Uterus (tissue), 4 donors: ENCODE measurements around the gene PLEKHG7. TPM values are rescaled to one million over a fixed set of nuclear protein-coding genes. Genes with fewer than 3 reads are reported as not detected.
"Not testable (repeated sequence)": the region's sequence is repeated elsewhere in the genome, so short reads cannot be mapped to it uniquely, and the experiment has no call there.

Experiments
- DNase-seq, 2 donors: peaks; one replicate each; pipeline ENCODE4 v3.0.0-alpha.2; 2019 to 2020
- H3K27ac ChIP-seq, 2 donors: fragments of 200-600 bp; sonication (generic); 1 replicate in 1 of 2; 2 replicates in 1 of 2; pipeline ENCODE4 v1.5.1; 2016 to 2018
- H3K27me3 ChIP-seq, 2 donors: fragments of 200-600 bp; sonication (generic); one replicate each; pipeline ENCODE4 v1.5.1; 2018 to 2019; ENCODE audit warnings: control low read depth in 1 of 2
- H3K36me3 ChIP-seq, 2 donors: fragments of 200-600 bp; sonication (generic); one replicate each; pipeline ENCODE4 v1.5.1; 2019; ENCODE audit warnings: control low read depth in 1 of 2
- H3K4me1 ChIP-seq, 2 donors: fragments of 200-600 bp; sonication (generic); one replicate each; pipeline ENCODE4 v1.5.1; 2018 to 2019; ENCODE audit warnings: control low read depth in 1 of 2
- H3K4me3 ChIP-seq, 2 donors: fragments of 200-600 bp; sonication (generic); 1 replicate in 1 of 2; 2 replicates in 1 of 2; pipeline ENCODE4 v1.5.1; 2018 to 2019; ENCODE audit warnings: mild to moderate bottlenecking in 1 of 2
- H3K9me3 ChIP-seq, 2 donors: fragments of 200-600 bp; sonication (generic); one replicate each; pipeline ENCODE4 v1.5.1; 2019; ENCODE audit warnings: control low read depth in 1 of 2
- CTCF ChIP-seq, 4 experiments: fragments of 200-600 bp in 2 of 4; fragments of 450-650 bp in 2 of 4; sonication (generic) in 2 of 4; IDR thresholded peaks; one replicate each; pipeline ENCODE4 v1.5.1; 2016 to 2019; ENCODE audit warnings: antibody characterized with exemption in 4 of 4, mild to moderate bottlenecking in 2 of 4, moderate library complexity in 1 of 4
- POLR2A ChIP-seq, 2 donors: fragments of 450-650 bp; IDR thresholded peaks; one replicate each; pipeline ENCODE4 v1.6.1; 2016; ENCODE audit warnings: antibody characterized with exemption in 2 of 2, mild to moderate bottlenecking in 1 of 2, moderate library complexity in 1 of 2
- intact Hi-C: fragments of 100-400 bp; cut with DNase I; formaldehyde crosslinking; loops from one replicate; pipeline ENCODE4 v1.15.1; 2023; ENCODE audit warnings: low total_unique reads
- total RNA-seq, 4 donors: library from RNA; depleted of rRNA in 3 of 4; stranded (reverse); fragments of >200 nt in 3 of 4; gene quantifications; one replicate each; pipeline versions ENCODE4 v1.1.0 to v1.2.4, GENCODE V29; 2014 to 2023
- donor health status: DM: yes; HTN: yes; CAD: no.

PLEKHG7 gene
- total RNA-seq, 4 donors from 2014 or later = 0.26 to 1.5 TPM; not detected in 2

DNA sequence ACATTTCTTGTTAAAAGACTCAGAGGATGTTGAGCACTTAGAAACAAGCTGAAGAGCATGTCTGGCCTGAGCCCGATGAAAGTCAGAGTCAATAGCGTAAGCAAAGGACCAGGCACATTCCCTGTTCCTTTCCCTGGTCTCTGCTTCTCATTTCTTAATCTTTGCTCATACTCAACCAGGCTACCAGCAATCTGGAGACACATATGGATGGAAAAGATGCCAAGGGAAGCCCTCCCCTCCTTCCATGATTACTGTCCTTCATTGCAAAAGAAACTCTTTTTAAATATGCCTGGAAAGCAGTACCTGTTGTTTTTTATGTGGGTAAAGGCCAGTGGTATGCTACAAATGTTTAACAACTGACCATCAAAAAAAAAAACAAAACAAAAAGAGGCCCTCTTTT is 44.2 kb upstream of the PLEKHG7 start:
- H3K36me3 ChIP-seq = no peaks in the 10 kb centered on the region
- H3K27ac ChIP-seq = no peak overlapping the region
- DNase-seq = no peak
- no peaks in the 10 kb centered on the region for H3K27me3 ChIP-seq
- intact Hi-C loops = no loop called here
- H3K9me3 ChIP-seq = no peaks in the 10 kb centered on the region
- TF ChIP-seq CTCF (IDR thresholded peaks at IDR 0.05) (no peak), POLR2A (IDR thresholded peaks at IDR 0.05) (no peak)
- no peak overlapping the region for H3K4me3 ChIP-seq
- H3K4me1 ChIP-seq = no peaks in the 10 kb centered on the region

DNA sequence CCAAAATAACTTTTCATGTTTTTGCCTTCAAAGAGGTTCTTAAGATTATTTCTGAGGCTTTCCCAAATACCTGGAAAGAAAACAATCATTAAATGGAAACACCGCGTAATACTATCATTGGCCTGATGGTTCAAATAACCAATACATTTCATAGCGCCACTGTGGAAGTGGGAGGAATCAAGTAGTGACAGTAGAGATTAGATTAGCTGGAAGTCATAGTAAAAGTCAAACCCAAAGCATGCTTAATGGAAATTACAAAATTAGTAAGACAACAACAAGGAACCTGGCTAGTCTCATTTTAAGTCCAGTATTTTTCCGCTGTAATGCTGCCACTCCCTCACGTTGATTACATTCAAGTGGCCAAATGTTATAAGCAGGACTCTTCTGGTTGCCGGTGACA is 41.5 kb upstream of the PLEKHG7 start:
- no peaks in the 10 kb centered on the region for H3K36me3 ChIP-seq
- no peak overlapping the region for H3K27ac ChIP-seq
- intact Hi-C loops = no loop called here
- no peak overlapping the region for H3K4me3 ChIP-seq
- no peaks in the 10 kb centered on the region for H3K9me3 ChIP-seq
- TF ChIP-seq CTCF (IDR thresholded peaks at IDR 0.05) (no peak), POLR2A (IDR thresholded peaks at IDR 0.05) (no peak)
- DNase-seq = no peak
- no peaks in the 10 kb centered on the region for H3K4me1 ChIP-seq
- no peaks in the 10 kb centered on the region for H3K27me3 ChIP-seq

DNA sequence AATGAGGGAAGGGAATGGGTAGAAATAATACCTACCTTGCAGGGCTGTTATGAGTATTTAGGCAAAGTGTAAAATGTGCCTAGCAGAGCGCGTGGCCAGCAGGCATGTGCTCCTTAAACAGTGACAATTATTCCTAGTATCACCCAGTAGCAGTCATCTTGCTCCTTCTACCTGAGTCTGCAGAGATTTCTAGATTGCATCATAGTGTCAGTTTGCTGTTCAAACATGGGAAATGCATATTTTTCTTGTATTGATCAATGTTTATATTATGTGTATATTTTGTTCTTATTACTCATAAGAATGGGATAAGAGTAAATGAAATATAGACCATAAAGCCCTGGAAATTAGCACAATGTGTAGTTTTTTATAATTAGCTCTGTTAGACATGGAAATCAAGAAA is 37.3 kb upstream of the PLEKHG7 start:
- Histone ChIP-seq H3K36me3 (no peaks in the 10 kb centered on the region), H3K9me3 (no peaks in the 10 kb centered on the region), H3K4me1 (no peaks in the 10 kb centered on the region), H3K4me3 (no peak overlapping the region), H3K27me3 (no peaks in the 10 kb centered on the region), H3K27ac (no peak overlapping the region)
- TF ChIP-seq CTCF (IDR thresholded peaks at IDR 0.05) (no peak), POLR2A (IDR thresholded peaks at IDR 0.05) (no peak)
- DNase-seq = no peak
- intact Hi-C loops = no loop called here

DNA sequence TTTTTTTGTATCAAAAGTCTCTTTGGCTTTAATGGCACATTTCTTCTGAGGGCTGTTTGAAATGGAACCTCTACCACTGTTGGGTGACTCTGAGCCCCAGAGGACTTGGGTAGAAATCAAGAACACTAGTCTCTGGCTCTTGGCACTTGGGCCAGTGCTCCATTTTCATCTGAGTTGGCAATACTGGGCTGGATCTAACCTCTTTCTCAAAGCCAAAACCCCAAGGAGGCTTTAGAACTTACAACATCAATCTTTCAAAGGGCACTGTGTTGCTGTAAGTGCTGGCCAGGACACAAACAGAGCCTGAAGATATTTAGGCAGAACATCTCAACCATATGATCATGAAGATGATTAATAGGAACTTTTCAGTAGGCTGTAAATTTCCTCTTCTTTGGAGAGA is 34.0 kb upstream of the PLEKHG7 start:
- Histone ChIP-seq H3K9me3 (no peaks in the 10 kb centered on the region), H3K4me1 (no peaks in the 10 kb centered on the region), H3K27me3 (no peaks in the 10 kb centered on the region), H3K27ac (no peak overlapping the region), H3K36me3 (no peaks in the 10 kb centered on the region), H3K4me3 (no peak overlapping the region)
- no peak for DNase-seq
- no peak for TF ChIP-seq CTCF (IDR thresholded peaks at IDR 0.05)
- intact Hi-C loops = no loop called here

GRCh38 chr12:92671524-92671923 is 31.3 kb upstream of the PLEKHG7 start:
- H3K4me3 ChIP-seq, H3K9me3 ChIP-seq, H3K36me3 ChIP-seq, H3K27ac ChIP-seq, H3K27me3 ChIP-seq, DNase-seq, intact Hi-C loops, H3K4me1 ChIP-seq: not testable (repeated sequence)

GRCh38 chr12:92673756-92674155 is 29.0 kb upstream of the PLEKHG7 start:
- TF ChIP-seq POLR2A (IDR thresholded peaks at IDR 0.05) = no peak
- no peak for TF ChIP-seq CTCF (IDR thresholded peaks at IDR 0.05)
- no peak overlapping the region for H3K27ac ChIP-seq
- no peaks in the 10 kb centered on the region for H3K36me3 ChIP-seq
- H3K27me3 ChIP-seq = no peaks in the 10 kb centered on the region
- intact Hi-C loops = no loop called here
- no peaks in the 10 kb centered on the region for H3K4me1 ChIP-seq
- H3K4me3 ChIP-seq = no peak overlapping the region
- no peaks in the 10 kb centered on the region for H3K9me3 ChIP-seq
- DNase-seq = no peak
